SJCRH30 (cell line): ENCODE results near the gene KRTAP10-7. TPM values are rescaled to one million over a fixed set of nuclear protein-coding genes. Genes with fewer than 3 reads are reported as not detected.
"Not testable (repeated sequence)": the region's sequence is repeated elsewhere in the genome, so short reads cannot be mapped to it uniquely, and the experiment has no call there.

Source experiments
- DNase-seq, 2 experiments: peaks; one replicate each; pipeline ENCODE4 v3.0.0-alpha.2; 2015 to 2020
- H3K27ac ChIP-seq: fragments of 250-450 bp; sonication (Bioruptor Pico); 2 replicates; pipeline ENCODE4 v1.5.1; 2020; ENCODE audit warnings: mild to moderate bottlenecking, moderate library complexity
- H3K27me3 ChIP-seq: fragments of 250-450 bp; sonication (Bioruptor Pico); 2 replicates; pipeline ENCODE4 v1.5.1; 2020; ENCODE audit warnings: mild to moderate bottlenecking, moderate library complexity
- H3K36me3 ChIP-seq: fragments of 250-450 bp; sonication (Bioruptor Pico); 2 replicates; pipeline ENCODE4 v1.5.1; 2020; ENCODE audit warnings: mild to moderate bottlenecking, moderate library complexity
- H3K4me1 ChIP-seq: fragments of 250-450 bp; sonication (Bioruptor Pico); 2 replicates; pipeline ENCODE4 v1.5.1; 2020; ENCODE audit warnings: mild to moderate bottlenecking, moderate library complexity
- H3K4me3 ChIP-seq: fragments of 250-450 bp; sonication (Bioruptor Pico); 2 replicates; pipeline ENCODE4 v1.5.1; 2020; ENCODE audit warnings: mild to moderate bottlenecking, moderate library complexity
- H3K9me3 ChIP-seq: fragments of 250-450 bp; sonication (Bioruptor Pico); replicated peaks from 2 replicates; pipeline ENCODE4 v1.5.1; 2020; ENCODE audit warnings: mild to moderate bottlenecking, moderate library complexity
- total RNA-seq: library from RNA; depleted of rRNA; stranded (reverse); fragments of >200 nt; shearing (Covaris generic); gene quantifications from 2 replicates; pipeline ENCODE4 v1.2.3, GENCODE V29; 2014

Gene KRTAP10-7
- total RNA-seq, 1 experiment from 2014 or later: not detected

DNA sequence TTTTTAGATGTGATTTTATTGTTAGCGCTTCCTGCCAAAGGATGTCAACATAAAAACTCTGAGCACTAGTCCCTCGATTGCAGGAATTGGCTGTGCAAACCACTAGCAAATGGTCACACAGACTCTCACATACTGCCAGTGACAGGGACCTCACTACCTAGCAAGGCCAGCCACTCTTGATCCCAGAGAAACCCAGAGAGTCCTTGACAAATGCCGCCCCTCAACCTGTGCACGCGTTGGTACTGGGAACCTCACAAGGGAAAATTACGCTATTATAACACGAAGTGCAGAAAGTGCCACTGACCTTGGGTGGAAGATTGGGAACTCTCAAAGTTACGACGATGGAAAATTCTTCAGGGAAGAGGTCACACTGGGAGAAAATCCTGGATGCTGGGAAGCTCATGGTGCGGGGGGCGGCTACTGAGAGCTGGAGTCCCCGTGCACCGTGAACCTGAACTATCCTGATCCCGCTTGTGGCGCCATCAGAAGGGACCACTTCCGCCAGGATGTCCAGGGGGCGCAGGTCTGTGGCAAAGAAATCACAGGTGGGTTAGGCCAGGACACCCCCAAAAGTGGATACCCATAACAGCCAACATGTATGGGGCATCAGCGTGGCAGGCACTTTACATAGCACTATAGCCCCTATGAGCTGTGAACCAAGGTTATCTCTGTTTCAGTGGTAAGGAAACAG lies 32.8 kb upstream of the KRTAP10-7 start:
- H3K9me3 ChIP-seq: no peaks in the 10 kb centered on the region

DNA sequence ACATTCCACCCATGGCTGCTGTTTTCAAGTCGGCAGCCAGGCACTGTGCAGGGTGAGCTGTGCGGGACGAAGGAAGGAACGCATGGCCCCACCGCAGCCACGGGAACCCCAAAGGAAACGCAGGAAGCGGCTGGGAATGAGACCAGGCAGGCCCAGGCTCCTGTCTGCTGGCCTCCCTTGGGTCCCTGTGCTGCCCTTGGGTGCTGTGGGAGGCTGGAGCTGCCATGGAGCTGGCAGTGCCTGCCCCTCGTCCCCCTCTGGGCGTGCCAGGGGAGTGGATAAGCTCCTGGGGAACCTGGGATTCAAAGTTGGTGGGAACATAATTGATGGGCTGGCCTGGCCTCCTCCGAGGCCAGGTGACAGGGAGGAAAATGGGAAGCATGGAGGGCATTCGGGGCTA lies 32.1 kb upstream of the KRTAP10-7 start:
- Histone ChIP-seq H3K36me3 (no peaks in the 10 kb centered on the region), H3K9me3 (no peaks in the 10 kb centered on the region), H3K4me1 (no peaks in the 10 kb centered on the region), H3K27me3 (no peaks in the 10 kb centered on the region), H3K4me3 (no peak overlapping the region), H3K27ac (no peak overlapping the region)
- DNase-seq: no peak

More for the DNA sequence above, 32.8 kb upstream of the KRTAP10-7 start:
- no peak for DNase-seq
- Histone ChIP-seq H3K4me3 (no peak overlapping the region), H3K4me1 (no peaks in the 10 kb centered on the region), H3K27me3 (no peaks in the 10 kb centered on the region), H3K27ac (no peak overlapping the region), H3K36me3 (no peaks in the 10 kb centered on the region)

DNA sequence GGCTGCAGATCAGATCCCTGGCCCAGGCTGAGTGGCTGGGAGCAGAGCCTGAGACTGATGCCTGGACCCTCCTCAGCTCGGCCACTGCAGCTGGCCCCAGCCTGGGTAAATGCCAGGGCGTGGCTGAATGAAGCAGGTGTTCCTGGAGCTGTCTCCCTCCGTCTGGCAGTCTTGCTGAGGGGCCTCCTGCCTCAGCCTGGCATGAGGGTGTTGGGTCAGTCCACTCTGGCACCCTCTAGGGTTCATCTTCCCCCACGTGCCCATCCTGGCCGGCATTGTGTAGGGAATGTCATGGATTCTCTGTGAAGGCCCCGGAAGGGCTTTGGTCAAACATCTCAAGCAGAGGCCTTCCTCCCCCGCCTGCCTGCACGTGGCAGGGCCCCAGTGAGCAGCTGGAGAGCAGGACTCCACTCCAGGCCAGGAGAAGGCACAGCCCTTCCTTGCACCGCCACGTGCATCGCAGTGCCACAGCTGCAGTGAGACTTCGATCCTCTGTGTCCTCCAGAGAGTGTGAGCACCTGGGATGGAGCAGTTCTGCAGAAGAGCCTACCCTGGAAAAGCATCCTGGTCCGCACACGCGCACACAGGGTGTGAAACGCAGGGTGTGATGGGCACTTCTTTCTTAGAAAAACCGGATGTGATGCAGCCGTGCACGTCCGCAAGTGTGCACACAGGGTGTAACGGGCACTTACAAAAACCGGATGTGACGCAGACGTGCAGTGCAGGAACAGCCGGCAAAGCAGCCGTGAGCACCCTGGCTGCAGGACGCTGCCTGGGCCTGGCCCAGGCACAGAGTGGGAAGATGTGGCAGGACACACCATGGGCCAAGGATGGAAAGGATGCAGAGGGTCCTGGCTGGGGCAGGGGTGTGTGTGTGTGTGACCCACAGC lies 31.5 kb upstream of the KRTAP10-7 start:
- DNase-seq: no peak
- Histone ChIP-seq H3K9me3 (no peaks in the 10 kb centered on the region), H3K27me3 (no peaks in the 10 kb centered on the region), H3K4me3 (no peak overlapping the region), H3K4me1 (no peaks in the 10 kb centered on the region), H3K36me3 (no peaks in the 10 kb centered on the region), H3K27ac (no peak overlapping the region)

DNA sequence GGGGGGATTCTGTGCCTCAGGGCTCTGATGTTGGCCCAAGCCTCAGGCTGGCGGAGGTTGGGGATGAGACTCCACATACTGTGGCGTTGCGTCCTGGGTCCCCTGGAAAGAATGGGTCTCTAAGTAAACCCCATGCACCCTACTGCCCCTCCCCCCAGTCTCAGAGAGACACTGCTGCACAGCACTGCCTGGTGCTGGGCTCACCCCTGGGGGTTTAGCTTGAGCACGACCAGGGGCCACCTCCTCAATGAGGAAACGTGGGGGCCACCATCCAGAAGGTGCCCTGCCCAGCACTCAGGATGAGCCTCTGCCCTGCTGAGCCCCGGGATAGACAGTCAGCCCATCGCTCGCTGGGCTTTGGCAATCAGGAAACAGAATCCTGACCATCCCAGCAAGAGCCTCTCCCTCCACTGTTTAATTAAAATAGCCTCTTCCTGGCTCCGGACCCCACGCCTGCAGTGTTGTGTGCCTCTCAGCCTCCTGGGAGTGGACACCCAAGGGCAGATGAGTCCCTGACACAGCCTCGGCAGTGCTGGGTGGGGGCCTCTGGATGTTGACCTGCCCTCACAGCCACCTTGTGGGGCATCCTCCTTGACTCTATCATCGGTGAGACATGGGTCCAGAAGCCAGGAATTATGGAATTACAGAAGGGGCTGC lies 30.4 kb upstream of the KRTAP10-7 start:
- no peak for DNase-seq
- H3K36me3 ChIP-seq: no peaks in the 10 kb centered on the region
- no peak overlapping the region for H3K4me3 ChIP-seq
- H3K27me3 ChIP-seq: no peaks in the 10 kb centered on the region
- H3K9me3 ChIP-seq: no peaks in the 10 kb centered on the region
- no peak overlapping the region for H3K27ac ChIP-seq
- H3K4me1 ChIP-seq: no peaks in the 10 kb centered on the region

DNA sequence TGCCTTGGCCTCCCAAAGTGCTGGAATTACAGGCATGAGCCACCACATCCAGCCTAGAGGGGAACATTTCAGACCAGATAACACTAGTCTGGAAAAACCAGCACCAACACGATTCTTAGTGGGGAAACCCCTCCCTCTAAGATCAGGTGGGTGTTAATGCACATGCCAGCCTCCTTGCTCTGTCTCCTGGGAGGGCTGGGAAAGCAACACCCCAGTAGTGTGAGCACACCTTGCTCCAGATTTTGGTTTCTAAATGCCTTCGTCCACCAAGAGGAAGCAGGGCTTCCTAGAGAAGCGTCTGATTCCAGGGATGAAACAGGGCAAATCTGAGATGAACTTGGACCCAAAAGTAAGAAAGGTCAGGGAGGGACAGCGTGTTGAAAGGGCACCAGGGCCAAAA lies 29.1 kb upstream of the KRTAP10-7 start:
- DNase-seq: no peak
- Histone ChIP-seq H3K4me3 (no peak overlapping the region), H3K27ac (no peak overlapping the region), H3K9me3 (no peaks in the 10 kb centered on the region), H3K36me3 (no peaks in the 10 kb centered on the region), H3K4me1 (no peaks in the 10 kb centered on the region), H3K27me3 (no peaks in the 10 kb centered on the region)

DNA sequence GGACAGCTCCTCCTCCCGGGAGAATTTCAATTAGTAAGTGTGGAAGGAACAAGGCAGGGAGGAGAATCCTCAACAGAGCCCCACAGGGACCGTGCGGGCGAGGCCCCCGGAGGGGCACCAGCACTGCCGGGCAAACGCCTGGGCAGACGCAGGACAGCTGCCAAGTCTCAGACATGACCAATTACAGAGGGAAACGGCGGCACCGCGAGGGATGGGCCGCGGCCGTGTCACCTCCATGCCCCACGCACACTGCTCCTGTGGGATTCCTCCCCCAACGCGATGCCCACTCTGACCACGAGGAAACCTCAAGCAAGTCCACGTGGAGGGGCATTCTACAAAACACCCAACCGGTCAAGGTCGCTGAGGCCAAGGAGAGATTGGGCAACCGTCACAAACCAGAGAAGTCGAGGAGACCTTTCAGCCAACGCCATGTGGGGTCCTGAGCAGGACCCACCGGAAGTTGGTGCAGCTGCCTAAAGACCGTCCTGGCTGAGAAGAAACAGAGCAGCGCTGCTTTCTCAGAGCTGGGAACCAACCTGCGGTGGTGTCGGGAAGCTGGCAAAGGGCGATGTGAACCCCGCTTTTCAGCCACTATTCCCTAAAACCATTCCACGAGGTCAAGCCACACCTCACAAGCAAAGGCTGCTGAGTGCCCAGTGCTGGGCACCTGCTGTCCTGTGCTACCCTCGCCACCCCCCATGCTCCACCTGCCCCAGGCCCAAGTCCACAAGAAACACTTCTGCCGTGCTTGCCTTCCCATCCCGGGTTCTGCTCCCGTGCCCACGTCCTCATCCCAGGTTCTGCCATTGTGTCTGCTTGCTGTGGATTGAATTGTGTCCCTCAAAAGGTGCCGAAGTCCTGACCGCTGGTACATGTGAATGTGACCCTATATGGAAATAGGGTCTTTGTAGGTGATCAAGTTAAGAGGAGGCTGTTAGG lies 28.3 kb upstream of the KRTAP10-7 start:
- Histone ChIP-seq H3K36me3 (no peaks in the 10 kb centered on the region), H3K4me3 (no peak overlapping the region), H3K27me3 (no peaks in the 10 kb centered on the region), H3K4me1 (no peaks in the 10 kb centered on the region), H3K9me3 (0 out of 2 replicates have a peak, but pooled peaks cover 4% of the 10 kb centered on the region), H3K27ac (no peak overlapping the region)
- no peak for DNase-seq

DNA sequence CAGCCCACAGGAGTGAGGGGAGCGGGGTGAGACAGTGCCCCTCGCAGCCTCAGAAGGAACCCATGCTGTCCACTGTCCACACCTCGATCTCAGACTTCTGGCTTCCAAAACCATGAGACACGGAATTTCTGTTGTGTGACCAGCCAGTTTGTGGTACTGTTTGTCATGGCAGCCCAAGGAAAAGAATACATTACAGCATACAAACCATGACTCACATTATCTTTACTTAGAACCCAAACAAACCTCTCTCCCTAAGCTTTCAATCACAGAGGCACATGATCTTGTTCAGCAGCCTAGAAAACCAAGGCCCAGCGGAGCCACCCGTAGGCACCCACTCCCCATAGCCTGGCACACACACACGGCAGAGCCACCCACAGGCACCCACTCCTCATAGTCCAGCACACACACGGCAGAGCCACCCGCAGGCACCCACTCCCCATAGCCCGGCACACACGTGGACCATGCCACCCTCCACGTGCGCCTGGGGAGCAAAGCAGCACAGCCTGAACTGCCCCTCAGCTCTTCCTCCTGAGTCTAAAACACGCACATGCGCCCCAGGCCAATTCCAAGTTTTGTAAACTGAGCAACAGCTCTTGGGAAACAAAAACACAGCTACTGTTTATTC lies 27.3 kb upstream of the KRTAP10-7 start:
- H3K27ac ChIP-seq: no peak overlapping the region
- H3K36me3 ChIP-seq: no peaks in the 10 kb centered on the region
- no peak for DNase-seq
- no peaks in the 10 kb centered on the region for H3K4me1 ChIP-seq
- H3K27me3 ChIP-seq: no peaks in the 10 kb centered on the region
- no peak overlapping the region for H3K4me3 ChIP-seq
- H3K9me3 ChIP-seq: 0 out of 2 replicates have a peak, but pooled peaks cover 4% of the 10 kb centered on the region

DNA sequence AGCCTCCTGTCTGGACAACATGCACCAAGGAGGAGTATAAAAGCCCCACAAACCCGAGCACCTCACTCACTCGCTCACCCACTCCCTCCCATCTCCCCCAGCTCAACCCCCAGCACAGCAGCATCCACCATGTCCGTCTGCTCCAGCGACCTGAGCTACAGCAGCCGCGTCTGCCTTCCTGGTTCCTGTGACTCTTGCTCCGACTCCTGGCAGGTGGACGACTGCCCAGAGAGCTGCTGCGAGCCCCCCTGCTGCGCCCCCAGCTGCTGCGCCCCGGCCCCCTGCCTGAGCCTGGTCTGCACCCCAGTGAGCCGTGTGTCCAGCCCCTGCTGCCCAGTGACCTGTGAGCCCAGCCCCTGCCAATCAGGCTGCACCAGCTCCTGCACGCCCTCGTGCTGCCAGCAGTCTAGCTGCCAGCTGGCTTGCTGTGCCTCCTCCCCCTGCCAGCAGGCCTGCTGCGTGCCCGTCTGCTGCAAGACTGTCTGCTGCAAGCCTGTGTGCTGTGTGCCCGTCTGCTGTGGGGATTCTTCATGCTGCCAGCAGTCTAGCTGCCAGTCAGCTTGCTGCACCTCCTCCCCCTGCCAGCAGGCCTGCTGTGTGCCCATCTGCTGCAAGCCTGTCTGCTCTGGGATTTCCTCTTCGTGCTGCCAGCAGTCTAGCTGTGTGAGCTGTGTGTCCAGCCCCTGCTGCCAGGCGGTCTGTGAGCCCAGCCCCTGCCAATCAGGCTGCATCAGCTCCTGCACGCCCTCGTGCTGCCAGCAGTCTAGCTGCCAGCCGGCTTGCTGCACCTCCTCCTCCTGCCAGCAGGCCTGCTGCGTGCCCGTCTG lies 26.6 kb upstream of the KRTAP10-7 start, which contains the start of gene KRTAP10-4:
KRTAP10-4 (plus strand) TSS at position 100 of the 827 bp plus-strand sequence; CDS start at position 130, 30 bp downstream.
- DNase-seq, H3K27me3 ChIP-seq, H3K4me3 ChIP-seq, H3K36me3 ChIP-seq, H3K27ac ChIP-seq, H3K4me1 ChIP-seq, H3K9me3 ChIP-seq: not testable (repeated sequence)

DNA sequence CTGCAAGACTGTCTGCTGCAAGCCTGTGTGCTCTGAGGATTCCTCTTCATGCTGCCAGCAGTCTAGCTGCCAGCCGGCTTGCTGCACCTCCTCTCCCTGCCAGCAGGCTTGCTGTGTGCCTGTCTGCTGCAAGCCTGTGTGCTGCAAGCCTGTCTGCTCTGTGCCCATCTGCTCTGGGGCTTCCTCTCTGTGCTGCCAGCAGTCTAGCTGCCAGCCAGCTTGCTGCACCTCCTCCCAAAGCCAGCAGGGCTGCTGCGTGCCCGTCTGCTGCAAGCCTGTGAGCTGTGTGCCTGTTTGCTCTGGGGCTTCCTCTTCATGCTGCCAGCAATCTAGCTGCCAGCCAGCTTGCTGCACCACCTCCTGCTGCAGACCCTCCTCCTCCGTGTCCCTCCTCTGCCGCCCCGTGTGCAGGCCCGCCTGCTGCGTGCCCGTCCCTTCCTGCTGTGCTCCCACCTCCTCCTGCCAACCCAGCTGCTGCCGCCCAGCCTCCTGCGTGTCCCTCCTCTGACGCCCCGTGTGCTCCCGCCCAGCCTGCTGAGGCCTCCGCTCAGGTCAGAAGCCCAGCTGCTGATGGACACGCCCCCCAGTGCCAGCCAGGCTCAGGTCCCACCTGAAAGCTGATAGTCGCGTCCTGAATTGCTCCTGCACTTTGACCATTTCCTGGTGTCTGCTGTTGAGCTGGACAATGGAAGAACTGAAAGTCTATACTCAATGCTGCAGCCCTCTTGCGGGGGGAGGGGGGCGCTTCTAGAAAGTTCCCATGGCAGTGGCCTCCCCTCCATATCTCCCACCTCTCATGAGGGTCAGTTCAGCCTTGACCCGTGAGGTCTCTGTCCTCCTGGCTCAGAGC lies 25.7 kb upstream of the KRTAP10-7 start:
- no peak for DNase-seq
- Histone ChIP-seq H3K4me3 (no peak overlapping the region), H3K36me3 (no peaks in the 10 kb centered on the region), H3K4me1 (no peaks in the 10 kb centered on the region), H3K27me3 (no peaks in the 10 kb centered on the region), H3K27ac (no peak overlapping the region), H3K9me3 (0 out of 2 replicates have a peak, but pooled peaks cover 4% of the 10 kb centered on the region)

DNA sequence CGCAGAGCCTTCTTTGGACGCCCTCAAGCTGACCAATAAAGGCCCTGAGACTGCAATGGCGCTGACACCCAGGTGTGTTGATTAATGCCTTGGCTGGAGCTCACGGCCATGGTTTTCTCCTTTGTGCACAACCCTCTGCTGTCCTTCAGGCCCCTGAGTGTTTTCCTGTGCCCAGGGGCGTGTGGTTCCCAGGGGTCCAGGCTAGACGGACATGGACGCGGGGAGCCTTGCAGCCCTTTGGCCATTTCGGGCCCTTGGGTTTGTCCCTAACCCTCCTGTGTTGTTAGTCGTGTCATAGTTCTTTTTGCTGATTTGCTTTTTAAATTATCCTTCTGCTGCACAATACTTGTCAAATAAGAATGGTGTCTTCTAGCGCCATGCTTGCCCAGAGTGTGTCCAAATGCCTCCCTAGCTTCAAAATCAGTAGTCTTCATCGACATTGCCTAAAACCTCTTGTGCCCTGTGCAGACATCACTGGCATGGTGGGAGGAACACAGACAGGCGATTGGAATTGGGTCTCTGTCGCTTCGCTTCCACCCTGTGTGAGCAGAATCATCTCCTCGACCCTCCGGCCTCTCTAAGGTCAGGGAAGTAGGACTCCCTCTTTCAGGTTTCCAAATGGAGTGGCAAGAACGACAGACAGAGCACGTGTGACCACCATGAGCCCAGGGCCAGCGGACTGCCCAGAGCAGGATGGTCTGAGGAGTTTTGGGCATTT lies 24.9 kb upstream of the KRTAP10-7 start:
- Histone ChIP-seq H3K4me1 (no peaks in the 10 kb centered on the region), H3K9me3 (0 out of 2 replicates have a peak, but pooled peaks cover 4% of the 10 kb centered on the region), H3K27me3 (no peaks in the 10 kb centered on the region), H3K27ac (no peak overlapping the region), H3K36me3 (no peaks in the 10 kb centered on the region), H3K4me3 (no peak overlapping the region)
- DNase-seq: no peak

DNA sequence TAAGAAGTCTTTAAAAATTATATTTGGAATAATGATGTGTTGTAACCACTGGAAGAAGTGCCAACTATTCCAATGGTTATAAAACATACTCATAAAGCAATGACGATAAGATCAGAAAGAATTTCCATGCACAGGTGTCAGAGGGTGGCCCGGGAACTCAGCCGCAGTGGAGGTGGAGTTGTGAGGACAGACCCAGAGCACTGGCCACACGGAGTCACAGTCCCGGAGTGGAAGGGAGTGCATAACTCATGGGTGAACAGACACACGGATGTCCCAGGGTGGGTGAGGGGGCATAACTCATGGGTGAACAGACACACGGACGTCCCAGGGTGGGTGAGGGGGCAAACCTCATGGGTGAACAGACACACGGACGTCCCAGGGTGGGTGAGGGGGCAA lies 24.4 kb upstream of the KRTAP10-7 start:
- H3K36me3 ChIP-seq: no peaks in the 10 kb centered on the region
- no peaks in the 10 kb centered on the region for H3K27me3 ChIP-seq
- H3K4me1 ChIP-seq: no peaks in the 10 kb centered on the region
- 0 out of 2 replicates have a peak, but pooled peaks cover 4% of the 10 kb centered on the region for H3K9me3 ChIP-seq
- no peak overlapping the region for H3K27ac ChIP-seq
- H3K4me3 ChIP-seq: no peak overlapping the region
- no peak for DNase-seq
